ENCODE measurements around the gene DEFB121. TPM values are rescaled to one million over a fixed set of nuclear protein-coding genes. Genes with fewer than 3 reads are reported as not detected.

Gene DEFB121
- total and polyA plus RNA-seq, 9 of the 15 experiments (the other 6 are each of a cell fraction or from before 2014, with no cell fraction given): not detected

- intact Hi-C loops (cut with micrococcal nuclease): no loop called here
- no peak overlapping the region for H3K27ac ChIP-seq (ENCODE audit: extremely low read depth, low read depth, low read length)
- no peak for ATAC-seq
- H3K79me2 ChIP-seq (ENCODE audit: control insufficient read depth, insufficient read depth, low read length): no peaks in the 10 kb centered on the region
- POLR2A ChIA-PET: interaction anchor here (0.8 kb wide), 1 partner anchor 9 kb away, joined by 3 read pairs; no protein-coding TSS in a partner anchor
- CTCF ChIA-PET (ENCODE audit: low intra/inter-chr PET ratio): no interaction called here
- peak; percentile 11 for FAIRE-seq
- H3K9me3 ChIP-seq (replicated peaks; ENCODE audit: control insufficient read depth, insufficient read depth, low read depth, low read length): no peaks in the 10 kb centered on the region
- H3K27me3 ChIP-seq (ENCODE audit: control insufficient read depth in 2 of 2, insufficient read depth in 2 of 2, low read length in 2 of 2): no peaks in the 10 kb centered on the region
- H3K9ac ChIP-seq (ENCODE audit: insufficient read depth in 1 of 2, low read depth in 2 of 2, low read length in 2 of 2): no peak overlapping the region
- H3K4me1 ChIP-seq (replicated peaks in 1 of 2; ENCODE audit: control insufficient read depth in 2 of 2, insufficient read depth in 2 of 2, low read length in 2 of 2): no peaks in the 10 kb centered on the region
- WGBS (ENCODE audit: insufficient coverage, low coverage, missing lambda C conversion rate): 0% methylated on average over 1 of the region's 1 CpG
- no TSS peak for BruUV-seq (replicated peaks)
- in situ Hi-C loops (cut with MboI): no loop called here
- no peaks in the 10 kb centered on the region for H4K20me1 ChIP-seq (replicated peaks; ENCODE audit: control insufficient read depth, insufficient read depth, low read length)
- no peak overlapping the region for H3K4me2 ChIP-seq (ENCODE audit: insufficient read depth, low read length)
- H3K36me3 ChIP-seq (ENCODE audit: control insufficient read depth, insufficient read depth, low read length): no peaks in the 10 kb centered on the region
- H3K9me1 ChIP-seq (ENCODE audit: control insufficient read depth, insufficient read depth, low read length): no peaks in the 10 kb centered on the region
- no peak for DNase-seq (ENCODE audit: extremely low read depth in 1 of 4, low spot score in 3 of 4)
- TF ChIP-seq JUNB (CRISPR knock-in tag; conservative IDR thresholded peaks at IDR 0.05): no peak
- no peak for TF ChIP-seq CREB1 (IDR thresholded peaks at IDR 0.05)
- TF ChIP-seq CREB1 (CRISPR knock-in tag; IDR thresholded peaks at IDR 0.05): no peak
- no peak for TF ChIP-seq ZNF134 (CRISPR knock-in tag; conservative IDR thresholded peaks at IDR 0.05)
- TF ChIP-seq PTRF (tag; IDR thresholded peaks at IDR 0.05): no peak
- TF ChIP-seq CXXC5 (CRISPR knock-in tag; IDR thresholded peaks at IDR 0.05): no peak
- TF ChIP-seq KDM5B (IDR thresholded peaks at IDR 0.05; ENCODE audit: insufficient replicate concordance, low read depth, low read length): no peak
- no peak for TF ChIP-seq XRCC4 (IDR thresholded peaks at IDR 0.05; ENCODE audit: extremely low read depth, insufficient read depth, insufficient read length)
- no peak for TF ChIP-seq PHB (CRISPR knock-in tag; IDR thresholded peaks at IDR 0.05)
- no peak for TF ChIP-seq PRMT5 (CRISPR knock-in tag; IDR thresholded peaks at IDR 0.05)
- TF ChIP-seq ID3 (CRISPR knock-in tag; IDR thresholded peaks at IDR 0.05): no peak
- TF ChIP-seq ID3 (tag; IDR thresholded peaks at IDR 0.05): no peak
- TF ChIP-seq YBX1 (IDR thresholded peaks at IDR 0.05): no peak
- no peak for TF ChIP-seq DMBX1 (CRISPR knock-in tag; IDR thresholded peaks at IDR 0.05; ENCODE audit: borderline replicate concordance)
- TF ChIP-seq SMAD3 (CRISPR knock-in tag; conservative IDR thresholded peaks at IDR 0.05): no peak
- TF ChIP-seq NFRKB (IDR thresholded peaks at IDR 0.05; ENCODE audit: low read depth): no peak
- TF ChIP-seq ZNF280B (CRISPR knock-in tag; IDR thresholded peaks at IDR 0.05): no peak
- TF ChIP-seq PHF21A (IDR thresholded peaks at IDR 0.05; ENCODE audit: borderline replicate concordance, low read depth): no peak
- H3K4me3 ChIP-seq: no peak overlapping the region
- no peak overlapping the region for H2AFZ ChIP-seq (ENCODE audit: low read depth, low read length)
Observed at GRCh38 chr20:31403886-31404285, 2.1 kb downstream of the DEFB121 start.
